ENCODE results near the gene SP140. TPM values are rescaled to one million over a fixed set of nuclear protein-coding genes. Genes with fewer than 3 reads are reported as not detected.

Gene SP140
- total and polyA plus RNA-seq, 7 donors = under 0.01 to 19.2 (median 2.1) TPM; not detected in 2

DNA sequence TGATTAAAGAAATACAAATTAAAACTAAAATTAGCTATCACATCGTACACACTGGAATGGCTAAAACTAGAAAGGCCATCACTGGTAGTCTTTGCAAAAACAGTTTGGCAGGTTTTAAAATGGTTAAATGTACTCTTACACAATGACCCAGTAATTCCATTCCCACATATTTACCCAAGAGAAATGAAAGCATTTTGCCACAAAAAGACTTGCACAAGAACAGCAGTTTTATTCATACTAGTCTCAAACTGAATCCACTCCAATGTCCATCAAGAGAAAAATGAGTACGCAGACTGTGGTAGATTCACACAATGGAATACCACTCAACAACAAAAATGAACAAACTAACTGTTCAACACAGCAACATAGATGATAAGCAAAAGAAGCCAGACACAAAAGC lies 130.5 kb downstream of the SP140 start:
- WGBS, 2 donors = 95 to 96% methylated on average over 2 of the region's 2 CpGs
- no peak for TF ChIP-seq POLR2AphosphoS5 (IDR thresholded peaks at IDR 0.05)
- TF ChIP-seq, protein P1, sequence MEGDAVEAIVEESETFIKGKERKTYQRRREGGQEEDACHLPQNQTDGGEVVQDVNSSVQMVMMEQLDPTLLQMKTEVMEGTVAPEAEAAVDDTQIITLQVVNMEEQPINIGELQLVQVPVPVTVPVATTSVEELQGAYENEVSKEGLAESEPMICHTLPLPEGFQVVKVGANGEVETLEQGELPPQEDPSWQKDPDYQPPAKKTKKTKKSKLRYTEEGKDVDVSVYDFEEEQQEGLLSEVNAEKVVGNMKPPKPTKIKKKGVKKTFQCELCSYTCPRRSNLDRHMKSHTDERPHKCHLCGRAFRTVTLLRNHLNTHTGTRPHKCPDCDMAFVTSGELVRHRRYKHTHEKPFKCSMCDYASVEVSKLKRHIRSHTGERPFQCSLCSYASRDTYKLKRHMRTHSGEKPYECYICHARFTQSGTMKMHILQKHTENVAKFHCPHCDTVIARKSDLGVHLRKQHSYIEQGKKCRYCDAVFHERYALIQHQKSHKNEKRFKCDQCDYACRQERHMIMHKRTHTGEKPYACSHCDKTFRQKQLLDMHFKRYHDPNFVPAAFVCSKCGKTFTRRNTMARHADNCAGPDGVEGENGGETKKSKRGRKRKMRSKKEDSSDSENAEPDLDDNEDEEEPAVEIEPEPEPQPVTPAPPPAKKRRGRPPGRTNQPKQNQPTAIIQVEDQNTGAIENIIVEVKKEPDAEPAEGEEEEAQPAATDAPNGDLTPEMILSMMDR (IDR thresholded peaks at IDR 0.05) = no peak
- TF ChIP-seq POLR2A (IDR thresholded peaks at IDR 0.05) = no peak
- no peak for TF ChIP-seq EP300 (IDR thresholded peaks at IDR 0.05)
- Histone ChIP-seq H3K27ac (no peak overlapping the region), H3K36me3 (peaks cover 0 to 27% (median 2%) of the 10 kb centered on the region in 4 donors), H3K9me3 (peaks cover 0 to 2% (median 0%) of the 10 kb centered on the region in 4 donors), H3K4me3 (no peak overlapping the region), H3K4me1 (no peaks in the 10 kb centered on the region), H3K27me3 (no peaks in the 10 kb centered on the region)
- intact Hi-C loops (cut with DNase I) = no loop called here
- no peak for DNase-seq

DNA sequence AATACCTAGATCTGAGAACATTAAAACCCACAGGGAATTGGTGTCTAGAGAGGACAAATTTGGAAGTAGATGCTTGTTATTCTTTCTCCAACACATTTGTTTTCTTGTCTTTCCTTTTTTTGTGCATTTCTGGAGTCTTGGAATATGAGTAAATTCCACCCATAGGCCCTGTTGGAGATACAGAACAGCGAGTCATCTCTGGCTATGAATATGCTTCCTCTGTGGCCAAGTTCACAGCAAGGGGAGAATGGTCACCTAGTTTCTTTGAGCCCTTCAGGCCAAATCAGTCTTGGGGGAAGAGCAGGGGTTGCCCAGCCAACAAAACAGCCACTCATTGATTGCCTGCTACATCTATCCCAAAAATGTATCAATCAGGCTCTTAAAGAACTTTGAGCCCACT lies 132.8 kb downstream of the SP140 start:
- Histone ChIP-seq H3K9me3 (peaks cover 0 to 2% (median 0%) of the 10 kb centered on the region in 4 donors), H3K36me3 (peaks cover 0 to 34% (median 2%) of the 10 kb centered on the region in 4 donors), H3K27me3 (no peaks in the 10 kb centered on the region), H3K4me1 (no peaks in the 10 kb centered on the region), H3K27ac (no peak overlapping the region), H3K4me3 (no peak overlapping the region)
- 98 to 100% methylated on average over 1 of the region's 1 CpG for WGBS, 2 donors
- no peak for DNase-seq
- no peak for TF ChIP-seq POLR2AphosphoS5 (IDR thresholded peaks at IDR 0.05)
- TF ChIP-seq, protein P1 (IDR thresholded peaks at IDR 0.05) = no peak
- TF ChIP-seq POLR2A (IDR thresholded peaks at IDR 0.05) = no peak
- TF ChIP-seq EP300 (IDR thresholded peaks at IDR 0.05) = no peak
- intact Hi-C loops (cut with DNase I) = no loop called here

DNA sequence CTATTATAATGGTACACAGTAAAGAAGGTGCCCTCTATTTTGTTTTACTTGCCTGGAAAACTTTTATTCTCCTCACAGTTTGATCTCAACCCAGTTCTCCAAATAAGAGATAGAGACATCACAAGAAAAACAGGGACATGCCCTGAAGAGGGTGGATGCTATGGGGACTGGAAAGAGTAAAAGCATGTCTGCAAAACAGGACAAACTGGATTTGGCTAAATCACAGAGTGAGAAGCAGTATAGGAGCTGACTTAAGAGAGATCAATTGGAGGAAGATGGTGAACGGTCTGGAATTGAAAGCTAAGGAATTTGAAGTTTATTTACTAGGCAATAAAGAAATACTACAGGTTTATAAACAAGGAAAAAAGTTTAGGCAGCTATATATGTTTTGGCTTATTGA lies 134.5 kb downstream of the SP140 start:
- intact Hi-C loops (cut with DNase I) = no loop called here
- H3K36me3 ChIP-seq = peaks cover 0 to 47% (median 2%) of the 10 kb centered on the region in 4 donors
- no peak overlapping the region for H3K4me3 ChIP-seq
- H3K27me3 ChIP-seq = no peaks in the 10 kb centered on the region
- no peaks in the 10 kb centered on the region for H3K4me1 ChIP-seq
- peaks cover 0 to 2% (median 0%) of the 10 kb centered on the region in 4 donors for H3K9me3 ChIP-seq
- WGBS, 2 donors = 30 to 61% methylated on average over 1 of the region's 1 CpG
- TF ChIP-seq, protein P1 (IDR thresholded peaks at IDR 0.05) = no peak
- TF ChIP-seq POLR2AphosphoS5 (IDR thresholded peaks at IDR 0.05) = no peak
- TF ChIP-seq POLR2A (IDR thresholded peaks at IDR 0.05) = no peak
- TF ChIP-seq EP300 (IDR thresholded peaks at IDR 0.05) = no peak
- no peak for DNase-seq
- no peak overlapping the region for H3K27ac ChIP-seq

DNA sequence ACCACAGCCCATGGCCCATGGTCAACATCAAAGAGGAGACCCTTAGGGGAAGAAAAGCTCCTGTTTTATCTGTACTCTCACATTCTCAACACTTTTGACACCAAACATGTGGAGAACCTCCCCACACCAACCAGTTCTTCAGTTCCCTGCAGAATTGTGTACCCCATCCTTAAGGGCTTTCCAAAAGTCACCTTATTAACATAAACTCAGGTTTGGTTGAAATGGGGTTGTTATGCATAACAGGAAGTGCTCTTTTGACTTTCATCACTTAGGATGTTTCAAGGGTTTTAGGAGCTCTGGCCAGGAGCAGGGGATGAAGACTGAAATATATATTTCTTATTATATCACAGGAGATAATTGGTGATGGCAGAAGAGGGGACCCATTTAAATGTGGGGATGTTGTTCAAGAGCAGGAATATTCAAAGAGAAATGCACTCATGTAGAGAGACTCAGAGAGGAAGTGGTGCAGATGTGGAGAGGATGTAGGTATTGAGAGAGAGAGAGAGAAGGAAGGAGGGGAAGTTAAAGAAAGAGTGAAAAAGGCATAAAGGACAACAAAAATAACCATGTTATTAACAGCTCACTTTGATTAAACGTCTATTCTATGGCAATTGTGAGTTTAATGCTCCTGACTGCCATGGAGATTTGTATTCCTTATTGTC lies 136.6 kb downstream of the SP140 start:
- no peak for DNase-seq
- WGBS, 2 donors = 36 to 59% methylated on average over 1 of the region's 1 CpG
- Histone ChIP-seq H3K4me3 (no peak overlapping the region), H3K4me1 (no peaks in the 10 kb centered on the region), H3K36me3 (peaks cover 0 to 47% (median 2%) of the 10 kb centered on the region in 4 donors), H3K27me3 (no peaks in the 10 kb centered on the region), H3K9me3 (peaks cover 0 to under 1% (median 0%) of the 10 kb centered on the region in 4 donors), H3K27ac (no peak overlapping the region)
- TF ChIP-seq POLR2A (IDR thresholded peaks at IDR 0.05) = no peak
- TF ChIP-seq, protein P1 (IDR thresholded peaks at IDR 0.05) = no peak
- intact Hi-C loops (cut with DNase I) = no loop called here

Other genes starting within 250 kb of the SP140 start
- gene SLC16A14, start 156.8 kb upstream of the SP140 start, total RNA-seq = 1 to 10 TPM in 2 of 4 donors, under 1 TPM in 2; 0.68 to 1.9 (median 0.93) TPM
- 1 to 10 TPM in 1 of 3 donors, under 1 TPM in 2; 0.23 to 4.8 (median 0.60) TPM for gene SLC16A14, start 156.8 kb upstream of the SP140 start, polyA plus RNA-seq
- gene SP110, start 5.8 kb upstream of the SP140 start, total RNA-seq = 10 to 100 TPM; 15.3 to 22.7 (median 18.9) TPM
- gene SP110, start 5.8 kb upstream of the SP140 start, polyA plus RNA-seq = 10 to 100 TPM in 2 of 3 donors, 1 to 10 TPM in 1; 9.2 to 41.8 (median 10.8) TPM
- 10 to 100 TPM in 1 of 4 donors, 1 to 10 TPM in 3; 4.3 to 10.5 (median 6.5) TPM for gene SP140L, start 101.5 kb downstream of the SP140 start, total RNA-seq
- gene SP140L, start 101.5 kb downstream of the SP140 start, polyA plus RNA-seq = 10 to 100 TPM in 1 of 3 donors, 1 to 10 TPM in 2; 6.5 to 28.2 (median 9.0) TPM
- gene SP100, start 190.5 kb downstream of the SP140 start, total RNA-seq = 100 to 1,000 TPM in 3 of 4 donors, 10 to 100 TPM in 1; 91.2 to 141 (median 113) TPM
- 10 to 100 TPM; 50.4 to 91.0 (median 55.9) TPM for gene SP100, start 190.5 kb downstream of the SP140 start, polyA plus RNA-seq

All from sigmoid colon (tissue), 7 donors.